Progenitor cell of endocrine pancreas (in vitro differentiated cells): ENCODE measurements around the gene SETD1B. TPM values are rescaled to one million over a fixed set of nuclear protein-coding genes. Genes with fewer than 3 reads are reported as not detected.
"Not testable (repeated sequence)": the region's sequence is repeated elsewhere in the genome, so short reads cannot be mapped to it uniquely, and the experiment has no call there.

Source experiments
- DNase-seq: peaks from one replicate; pipeline ENCODE4 v3.0.0; 2021; ENCODE audit warnings: low spot score; ENCODE audit not compliant: unreplicated experiment
- H3K27ac Mint-ChIP-seq: 2 replicates; pipeline ENCODE4 v1.8.0; 2021; ENCODE audit warnings: mild to moderate bottlenecking, moderate library complexity, mixed read lengths
- H3K27me3 Mint-ChIP-seq: 2 replicates; pipeline ENCODE4 v1.8.0; 2021; ENCODE audit warnings: mixed read lengths
- H3K36me3 Mint-ChIP-seq: 2 replicates; pipeline ENCODE4 v1.8.0; 2022; ENCODE audit warnings: mixed read lengths; ENCODE audit not compliant: insufficient read depth
- H3K4me1 Mint-ChIP-seq: 2 replicates; pipeline ENCODE4 v1.8.0; 2021; ENCODE audit warnings: low read depth, mixed read lengths
- H3K4me3 Mint-ChIP-seq: 2 replicates; pipeline ENCODE4 v1.8.0; 2021; ENCODE audit warnings: low read depth, mild to moderate bottlenecking, moderate library complexity, mixed read lengths
- H3K9me3 Mint-ChIP-seq: 2 replicates; pipeline ENCODE4 v1.8.0; 2021; ENCODE audit warnings: low read depth, mixed read lengths
- CTCF ChIP-seq: fragments of 200-600 bp; sonication (generic); IDR thresholded peaks from one replicate; pipeline ENCODE4 v1.5.0; 2021; ENCODE audit warnings: antibody characterized with exemption, mild to moderate bottlenecking; ENCODE audit not compliant: unreplicated experiment
- total RNA-seq: library from RNA; stranded (reverse); gene quantifications from 2 replicates; pipeline ENCODE4 v1.2.1, GENCODE V29; 2021

The SETD1B gene
- total RNA-seq, 1 donor from 2014 or later, result 28.6 TPM

GRCh38 chr12:121874071-121874470, 70.3 kb downstream of the SETD1B start:
- Mint-ChIP-seq H3K27me3 (no peaks in the 10 kb centered on the region), H3K4me3 (no peak overlapping the region), H3K36me3 (no peaks in the 10 kb centered on the region), H3K4me1 (no peaks in the 10 kb centered on the region), H3K9me3 (no peaks in the 10 kb centered on the region), H3K27ac (no peak overlapping the region)
- TF ChIP-seq CTCF, result no peak
- no peak for DNase-seq

- Mint-ChIP-seq H3K27me3 (no peaks in the 10 kb centered on the region), H3K4me3 (no peak overlapping the region), H3K9me3 (no peaks in the 10 kb centered on the region), H3K36me3 (no peaks in the 10 kb centered on the region), H3K4me1 (no peaks in the 10 kb centered on the region), H3K27ac (no peak overlapping the region)
- no peak for TF ChIP-seq CTCF
- DNase-seq, result no peak
These were observed 71.8 kb downstream of the SETD1B start for GRCh38 chr12:121875582-121875981.

- not testable (repeated sequence) for H3K4me1 Mint-ChIP-seq, DNase-seq, H3K27ac Mint-ChIP-seq, H3K27me3 Mint-ChIP-seq, H3K9me3 Mint-ChIP-seq, H3K36me3 Mint-ChIP-seq, H3K4me3 Mint-ChIP-seq
These were observed 72.3 kb downstream of the SETD1B start for GRCh38 chr12:121876080-121876447.

Other genes starting within 250 kb of the SETD1B start
- 74.0 and 79.2 TPM in 2 replicates for gene KDM2B, start 223.0 kb upstream of the SETD1B start, total RNA-seq
- gene ORAI1, start 177.5 kb upstream of the SETD1B start, total RNA-seq, result 18.9 and 19.3 TPM in 2 replicates
- 1.1 and 1.5 TPM in 2 replicates for gene MORN3, start 134.4 kb upstream of the SETD1B start, total RNA-seq
- gene TMEM120B, start 91.3 kb upstream of the SETD1B start, total RNA-seq, result 16.1 and 17.2 TPM in 2 replicates
- 36.0 and 37.5 TPM in 2 replicates for gene RHOF, start 10.3 kb upstream of the SETD1B start, total RNA-seq
- not detected in 2 replicates for gene HPD, start 54.9 kb downstream of the SETD1B start, total RNA-seq
- 33.5 and 38.8 TPM in 2 replicates for gene PSMD9, start 84.8 kb downstream of the SETD1B start, total RNA-seq
- 8.9 and 9.3 TPM in 2 replicates for gene CFAP251, start 114.6 kb downstream of the SETD1B start, total RNA-seq
- gene BCL7A, start 217.9 kb downstream of the SETD1B start, total RNA-seq, result 43.7 and 49.3 TPM in 2 replicates